ENCODE measurements around the gene C1QC.

Gene C1QC

GRCh38 chr1:22643381-22643780 lies at the start of gene C1QC:
TSS of gene C1QC (plus strand) at chr1:22643633. CDS start at chr1:22644024, 391 bp downstream.
- DNase-seq (ENCODE audit: low read depth): no peak

GRCh38 chr1:22594396-22594795 lies 49.0 kb upstream of the C1QC start:
- no peak for DNase-seq (ENCODE audit: low read depth)

GRCh38 chr1:22595108-22595507 lies 48.3 kb upstream of the C1QC start:
- DNase-seq (ENCODE audit: low read depth): no peak

- DNase-seq (ENCODE audit: low read depth): no peak
These were observed 46.0 kb upstream of the C1QC start for GRCh38 chr1:22597301-22597965.

GRCh38 chr1:22597996-22598395 lies 45.4 kb upstream of the C1QC start:
- DNase-seq (ENCODE audit: low read depth): no peak

GRCh38 chr1:22598736-22599135 lies 44.7 kb upstream of the C1QC start:
- DNase-seq (ENCODE audit: low read depth): no peak

- no peak for DNase-seq (ENCODE audit: low read depth)
These were observed 43.2 kb upstream of the C1QC start for GRCh38 chr1:22600071-22600816.

GRCh38 chr1:22600817-22601605 lies 42.4 kb upstream of the C1QC start:
- DNase-seq (ENCODE audit: low read depth): no peak

- DNase-seq (ENCODE audit: low read depth): no peak
These were observed 41.8 kb upstream of the C1QC start for GRCh38 chr1:22601610-22602009.

- no peak for DNase-seq (ENCODE audit: low read depth)
These were observed 41.2 kb upstream of the C1QC start for GRCh38 chr1:22602060-22602740.

GRCh38 chr1:22606161-22606560 lies 37.3 kb upstream of the C1QC start:
- no peak for DNase-seq (ENCODE audit: low read depth)

- no peak for DNase-seq (ENCODE audit: low read depth)
These were observed 36.3 kb upstream of the C1QC start for GRCh38 chr1:22607154-22607553.

- DNase-seq (ENCODE audit: low read depth): no peak
These were observed 35.1 kb upstream of the C1QC start for GRCh38 chr1:22608361-22608760.

- DNase-seq (ENCODE audit: low read depth): no peak
These were observed 34.1 kb upstream of the C1QC start for GRCh38 chr1:22609291-22609690.

GRCh38 chr1:22611530-22611947 lies 31.9 kb upstream of the C1QC start:
- DNase-seq (ENCODE audit: low read depth): peak; percentile 2

- no peak for DNase-seq (ENCODE audit: low read depth)
These were observed 30.5 kb upstream of the C1QC start for GRCh38 chr1:22612671-22613571.

GRCh38 chr1:22613572-22613918 lies 29.9 kb upstream of the C1QC start:
- DNase-seq (ENCODE audit: low read depth): no peak

- no peak for DNase-seq (ENCODE audit: low read depth)
These were observed 29.5 kb upstream of the C1QC start for GRCh38 chr1:22613951-22614350.

GRCh38 chr1:22615886-22616285 lies 27.5 kb upstream of the C1QC start:
- DNase-seq (ENCODE audit: low read depth): no peak

GRCh38 chr1:22616571-22616970 lies 26.9 kb upstream of the C1QC start:
- DNase-seq (ENCODE audit: low read depth): no peak

- DNase-seq (ENCODE audit: low read depth): no peak
These were observed 25.4 kb upstream of the C1QC start for GRCh38 chr1:22618056-22618455.

Measured in stimulated activated CD8-positive, alpha-beta memory T cell treated with anti-CD3 and anti-CD28 coated beads, Interleukin-4, amount 100 ng/mL, for 24 hours (primary cell).